WERI-Rb-1 (cell line): ENCODE results near the gene PCDH1.

Source experiments
- DNase-seq: peaks from one replicate; pipeline ENCODE4 v3.0.0-alpha.2; 2020
- H3K27ac ChIP-seq: fragments of 250-450 bp; sonication (Bioruptor Pico); 2 replicates; pipeline ENCODE4 v1.5.1; 2020; ENCODE audit warnings: mild to moderate bottlenecking, moderate library complexity
- H3K27me3 ChIP-seq: fragments of 250-450 bp; sonication (Bioruptor Pico); 2 replicates; pipeline ENCODE4 v1.5.1; 2021; ENCODE audit warnings: mild to moderate bottlenecking, low read depth, moderate library complexity; ENCODE audit not compliant: insufficient read depth, severe bottlenecking
- H3K36me3 ChIP-seq: fragments of 250-450 bp; sonication (Bioruptor Pico); 2 replicates; pipeline ENCODE4 v1.5.1; 2020; ENCODE audit warnings: mild to moderate bottlenecking, moderate library complexity
- H3K4me3 ChIP-seq: 2 replicates; pipeline ENCODE4 v1.5.1; 2011; ENCODE audit warnings: low read depth, mild to moderate bottlenecking, control low read depth, low read length
- H3K9me3 ChIP-seq: fragments of 250-450 bp; sonication (Bioruptor Pico); 2 replicates; pipeline ENCODE4 v1.5.1; 2021; ENCODE audit warnings: mild to moderate bottlenecking, moderate library complexity; ENCODE audit not compliant: severe bottlenecking
- TF ChIP-seq, protein P1 (sequence below): IDR thresholded peaks from 2 replicates; pipeline ENCODE4 v1.5.1; 2011; ENCODE audit warnings: low read depth, mild to moderate bottlenecking, control low read depth, inconsistent platforms, low read length

The PCDH1 gene

DNA sequence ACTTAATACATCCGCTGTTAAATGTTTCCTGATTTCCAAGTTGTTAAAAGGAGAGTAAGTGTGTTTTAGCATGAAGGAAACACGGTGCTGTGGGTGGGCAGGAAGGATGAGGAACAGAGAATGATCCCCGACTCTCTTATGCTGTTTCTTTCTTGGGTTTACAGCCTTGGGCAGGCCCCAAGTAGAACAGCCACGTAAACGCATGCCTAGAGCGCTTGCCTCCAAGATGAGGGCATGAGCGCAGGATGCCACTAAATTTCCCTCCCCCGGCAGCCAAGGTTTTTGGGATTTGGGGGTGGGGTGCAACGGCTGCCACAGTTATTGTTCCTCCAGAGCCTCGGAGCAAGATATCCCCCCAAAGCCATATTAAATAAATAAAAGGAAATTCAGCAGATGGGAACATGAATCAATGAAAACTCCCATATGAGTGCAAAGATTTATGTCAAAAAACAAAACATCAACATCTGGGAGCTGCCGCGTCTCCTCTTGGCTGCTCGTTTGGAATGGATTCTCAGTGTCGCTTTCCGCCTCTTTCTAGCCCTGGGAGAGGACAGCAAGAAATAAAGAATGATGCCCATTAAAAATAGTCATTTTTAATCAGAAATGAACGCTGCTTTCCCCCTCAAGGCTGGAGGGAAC, 35.5 kb upstream of the PCDH1 start:
- Histone ChIP-seq H3K4me3 (no peak overlapping the region), H3K27me3 (no peaks in the 10 kb centered on the region), H3K27ac (no peak overlapping the region), H3K36me3 (no peaks in the 10 kb centered on the region), H3K9me3 (no peaks in the 10 kb centered on the region)
- no peak for DNase-seq
- TF ChIP-seq, protein P1, sequence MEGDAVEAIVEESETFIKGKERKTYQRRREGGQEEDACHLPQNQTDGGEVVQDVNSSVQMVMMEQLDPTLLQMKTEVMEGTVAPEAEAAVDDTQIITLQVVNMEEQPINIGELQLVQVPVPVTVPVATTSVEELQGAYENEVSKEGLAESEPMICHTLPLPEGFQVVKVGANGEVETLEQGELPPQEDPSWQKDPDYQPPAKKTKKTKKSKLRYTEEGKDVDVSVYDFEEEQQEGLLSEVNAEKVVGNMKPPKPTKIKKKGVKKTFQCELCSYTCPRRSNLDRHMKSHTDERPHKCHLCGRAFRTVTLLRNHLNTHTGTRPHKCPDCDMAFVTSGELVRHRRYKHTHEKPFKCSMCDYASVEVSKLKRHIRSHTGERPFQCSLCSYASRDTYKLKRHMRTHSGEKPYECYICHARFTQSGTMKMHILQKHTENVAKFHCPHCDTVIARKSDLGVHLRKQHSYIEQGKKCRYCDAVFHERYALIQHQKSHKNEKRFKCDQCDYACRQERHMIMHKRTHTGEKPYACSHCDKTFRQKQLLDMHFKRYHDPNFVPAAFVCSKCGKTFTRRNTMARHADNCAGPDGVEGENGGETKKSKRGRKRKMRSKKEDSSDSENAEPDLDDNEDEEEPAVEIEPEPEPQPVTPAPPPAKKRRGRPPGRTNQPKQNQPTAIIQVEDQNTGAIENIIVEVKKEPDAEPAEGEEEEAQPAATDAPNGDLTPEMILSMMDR, result no peak

DNA sequence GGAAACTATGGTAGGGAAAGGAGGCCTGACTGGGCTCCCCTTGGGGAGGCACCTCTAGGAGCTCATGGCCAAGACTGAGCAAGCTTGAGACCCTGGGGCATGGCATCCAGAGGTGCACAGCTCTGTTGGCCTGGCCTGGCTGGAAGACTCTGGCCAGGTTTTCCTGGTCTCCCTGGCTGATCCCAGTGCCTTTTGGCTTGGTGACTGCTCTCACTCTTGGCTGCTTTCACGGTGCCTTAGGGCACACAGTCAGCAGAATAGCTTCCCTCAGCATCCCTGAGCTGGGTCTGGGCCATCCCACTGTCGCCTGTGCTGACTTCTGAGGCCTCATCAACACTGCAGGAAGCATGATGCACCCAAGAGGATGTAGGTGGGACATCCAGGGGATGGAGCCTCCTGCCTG, 32.1 kb upstream of the PCDH1 start:
- H3K27ac ChIP-seq, result no peak overlapping the region
- no peaks in the 10 kb centered on the region for H3K27me3 ChIP-seq
- H3K36me3 ChIP-seq, result no peaks in the 10 kb centered on the region
- TF ChIP-seq, protein P1, result no peak
- DNase-seq, result no peak
- no peak overlapping the region for H3K4me3 ChIP-seq
- no peaks in the 10 kb centered on the region for H3K9me3 ChIP-seq

DNA sequence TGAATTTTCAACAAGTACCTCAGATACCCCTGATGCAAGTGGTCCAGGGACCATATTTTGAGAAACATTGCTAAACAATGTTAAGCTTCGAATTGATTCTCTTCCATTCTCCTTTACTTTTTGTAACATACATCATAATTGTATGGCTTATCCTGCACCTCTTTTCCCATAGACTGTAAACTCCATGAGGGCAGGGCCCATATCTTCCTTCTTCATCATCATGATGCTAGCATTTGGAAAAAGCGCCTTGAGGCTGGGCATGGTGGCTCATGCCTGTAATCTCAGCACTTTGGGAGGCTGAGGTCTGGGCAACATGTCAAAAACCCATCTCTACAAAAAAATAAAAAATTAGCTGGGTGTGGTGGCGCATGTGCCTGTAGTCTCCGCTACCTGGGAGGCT, 31.0 kb upstream of the PCDH1 start:
- Histone ChIP-seq H3K9me3 (no peaks in the 10 kb centered on the region), H3K27ac (no peak overlapping the region), H3K4me3 (no peak overlapping the region), H3K36me3 (no peaks in the 10 kb centered on the region), H3K27me3 (no peaks in the 10 kb centered on the region)
- TF ChIP-seq, protein P1, result no peak
- no peak for DNase-seq

DNA sequence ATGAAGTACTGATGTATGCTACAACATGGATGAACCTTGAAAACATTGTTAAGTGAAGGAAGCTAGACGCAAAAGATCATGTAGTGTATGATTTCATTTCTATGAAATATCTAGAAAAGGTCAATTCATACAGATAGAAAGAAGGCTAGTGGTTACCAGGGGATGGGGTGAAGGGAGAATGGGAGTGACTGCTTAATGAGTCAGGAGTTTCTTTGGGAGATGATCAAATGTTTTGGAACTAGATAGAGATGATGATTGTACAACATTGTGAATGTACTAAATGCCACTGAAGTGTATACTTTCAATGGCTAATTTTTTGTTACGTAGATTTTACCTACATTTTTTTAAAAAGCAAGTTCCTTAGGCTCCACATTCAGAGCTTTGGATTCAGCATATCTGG, 30.6 kb upstream of the PCDH1 start:
- H3K4me3 ChIP-seq, result no peak overlapping the region
- H3K27me3 ChIP-seq, result no peaks in the 10 kb centered on the region
- no peak for DNase-seq
- H3K27ac ChIP-seq, result no peak overlapping the region
- no peaks in the 10 kb centered on the region for H3K36me3 ChIP-seq
- H3K9me3 ChIP-seq, result no peaks in the 10 kb centered on the region
- TF ChIP-seq, protein P1, result no peak

DNA sequence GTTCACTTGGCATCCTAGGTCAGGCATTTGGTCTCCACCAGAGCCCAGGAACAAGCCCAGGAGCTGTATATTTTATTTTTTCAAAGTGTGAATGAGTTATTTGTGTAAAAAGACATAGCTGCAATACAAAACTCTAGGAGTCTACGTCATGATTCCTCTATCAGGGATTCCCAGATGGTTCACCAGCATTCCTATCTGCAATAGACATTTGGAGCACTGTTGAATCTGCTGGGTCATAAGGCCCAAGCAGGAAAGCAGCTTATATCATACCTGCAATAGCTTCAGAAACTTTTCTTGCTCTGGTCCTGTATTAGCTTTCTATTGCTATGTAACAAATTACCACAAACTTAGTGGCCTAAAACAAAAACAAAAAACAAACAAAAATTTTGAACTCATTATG, 28.8 kb upstream of the PCDH1 start:
- no peak overlapping the region for H3K4me3 ChIP-seq
- no peaks in the 10 kb centered on the region for H3K36me3 ChIP-seq
- H3K27me3 ChIP-seq, result no peaks in the 10 kb centered on the region
- TF ChIP-seq, protein P1, result no peak
- H3K9me3 ChIP-seq, result no peaks in the 10 kb centered on the region
- no peak overlapping the region for H3K27ac ChIP-seq
- no peak for DNase-seq

DNA sequence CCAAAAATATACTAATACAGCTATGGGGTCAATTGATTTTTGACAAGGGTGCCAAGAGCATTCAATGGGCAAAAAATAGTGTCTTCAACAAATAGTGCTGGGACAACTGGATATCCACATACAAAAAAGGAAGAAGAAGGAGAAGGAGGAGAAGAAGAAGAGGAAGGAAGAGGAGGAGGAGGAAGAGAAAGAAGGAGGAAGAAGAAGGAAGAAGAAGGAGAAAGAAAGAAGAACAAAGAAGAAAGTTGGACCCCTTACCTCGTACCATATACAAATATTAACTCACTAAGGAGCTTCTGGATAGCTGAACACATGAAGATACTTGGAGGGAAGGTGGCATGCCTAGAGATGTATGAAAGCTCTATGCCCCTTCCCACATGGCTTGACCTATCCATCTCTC, 28.3 kb upstream of the PCDH1 start:
- H3K36me3 ChIP-seq, result no peaks in the 10 kb centered on the region
- H3K4me3 ChIP-seq, result no peak overlapping the region
- H3K27me3 ChIP-seq, result no peaks in the 10 kb centered on the region
- TF ChIP-seq, protein P1, result no peak
- H3K9me3 ChIP-seq, result no peaks in the 10 kb centered on the region
- DNase-seq, result no peak
- H3K27ac ChIP-seq, result no peak overlapping the region
